Neural progenitor cell (in vitro differentiated cells): ENCODE measurements around the gene MICA.

Experiments
- EZH2 ChIP-seq: fragments of 200-600 bp; sonication (generic); IDR thresholded peaks from 2 replicates; pipeline ENCODE4 v1.6.1; 2017; ENCODE audit warnings: antibody characterized with exemption, mild to moderate bottlenecking, moderate library complexity
- EZH2phosphoT487 ChIP-seq: fragments of 200-600 bp; sonication (generic); IDR thresholded peaks from 2 replicates; pipeline ENCODE4 v1.6.1; 2017; ENCODE audit warnings: antibody characterized with exemption
- TF ChIP-seq, protein P1 (sequence below): fragments of 200-600 bp; sonication (generic); IDR thresholded peaks from 2 replicates; pipeline ENCODE4 v1.5.1; 2017; ENCODE audit warnings: antibody characterized with exemption, mild to moderate bottlenecking

DNA sequence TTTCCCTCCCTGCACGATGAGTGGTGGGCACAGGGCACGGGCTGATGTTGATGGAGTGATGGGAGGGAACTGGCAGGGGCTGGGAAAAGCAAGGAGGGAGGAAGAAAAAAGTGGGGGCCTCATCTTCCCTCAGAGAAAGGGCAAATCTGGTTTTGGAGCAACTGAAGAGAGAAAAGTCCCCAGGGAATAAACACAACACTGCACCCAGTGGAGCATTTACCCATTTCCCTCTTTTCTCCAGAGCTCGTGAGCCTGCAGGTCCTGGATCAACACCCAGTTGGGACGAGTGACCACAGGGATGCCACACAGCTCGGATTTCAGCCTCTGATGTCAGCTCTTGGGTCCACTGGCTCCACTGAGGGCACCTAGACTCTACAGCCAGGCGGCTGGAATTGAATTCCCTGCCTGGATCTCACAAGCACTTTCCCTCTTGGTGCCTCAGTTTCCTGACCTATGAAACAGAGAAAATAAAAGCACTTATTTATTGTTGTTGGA lies 11.4 kb downstream of the MICA start:
- no peak for TF ChIP-seq EZH2
- TF ChIP-seq, protein P1, sequence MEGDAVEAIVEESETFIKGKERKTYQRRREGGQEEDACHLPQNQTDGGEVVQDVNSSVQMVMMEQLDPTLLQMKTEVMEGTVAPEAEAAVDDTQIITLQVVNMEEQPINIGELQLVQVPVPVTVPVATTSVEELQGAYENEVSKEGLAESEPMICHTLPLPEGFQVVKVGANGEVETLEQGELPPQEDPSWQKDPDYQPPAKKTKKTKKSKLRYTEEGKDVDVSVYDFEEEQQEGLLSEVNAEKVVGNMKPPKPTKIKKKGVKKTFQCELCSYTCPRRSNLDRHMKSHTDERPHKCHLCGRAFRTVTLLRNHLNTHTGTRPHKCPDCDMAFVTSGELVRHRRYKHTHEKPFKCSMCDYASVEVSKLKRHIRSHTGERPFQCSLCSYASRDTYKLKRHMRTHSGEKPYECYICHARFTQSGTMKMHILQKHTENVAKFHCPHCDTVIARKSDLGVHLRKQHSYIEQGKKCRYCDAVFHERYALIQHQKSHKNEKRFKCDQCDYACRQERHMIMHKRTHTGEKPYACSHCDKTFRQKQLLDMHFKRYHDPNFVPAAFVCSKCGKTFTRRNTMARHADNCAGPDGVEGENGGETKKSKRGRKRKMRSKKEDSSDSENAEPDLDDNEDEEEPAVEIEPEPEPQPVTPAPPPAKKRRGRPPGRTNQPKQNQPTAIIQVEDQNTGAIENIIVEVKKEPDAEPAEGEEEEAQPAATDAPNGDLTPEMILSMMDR: no peak
- no peak for TF ChIP-seq EZH2phosphoT487
